IMR-90 (cell line): Measurements from ENCODE around the gene AIRE. TPM values are rescaled to one million over a fixed set of nuclear protein-coding genes. Genes with fewer than 3 reads are reported as not detected.

Experiments
- ATAC-seq: fragments of 200-7000 bp; cut with Tn5 transposase; 2 replicates; pipeline ENCODE4 v1.9.1; 2020; ENCODE audit warnings: low read depth, mild to moderate bottlenecking, moderate library complexity
- BruUV-seq: library from RNA; stranded (reverse); fragments of 400-500 nt; replicated peaks from 2 replicates; lab custom pipeline; 2021; lab: Mats Ljungman, UMichigan
- CTCF ChIA-PET: fragments of 300-600 bp; formaldehyde crosslinking; extraction: SDS; loops from one replicate; lab custom pipeline; 2021; ENCODE audit warnings: antibody characterized with exemption; lab: Yijun Ruan, JAX
- POLR2A ChIA-PET: fragments of 300-600 bp; sonication (Branson Sonifier 250); formaldehyde crosslinking; loops from one replicate; lab custom pipeline; 2022; ENCODE audit warnings: antibody characterized with exemption; ENCODE audit not compliant: unreplicated experiment; lab: Charles Lee
- DNase-seq: peaks from one replicate; pipeline ENCODE4 v3.0.0; 2013
- H2AFZ ChIP-seq: replicated peaks from 2 replicates; pipeline ENCODE3; 2013; ENCODE audit warnings: low read length, mild to moderate bottlenecking; ENCODE audit not compliant: poor library complexity
- H2AK5ac ChIP-seq: 2 replicates; pipeline ENCODE4 v1.6.1; 2013; ENCODE audit warnings: low read depth, low read length, inconsistent platforms
- H2AK9ac ChIP-seq: replicated peaks from 2 replicates; pipeline ENCODE3; 2013; ENCODE audit warnings: mild to moderate bottlenecking, low read depth, low read length, moderate library complexity; ENCODE audit not compliant: poor library complexity
- H2BK120ac ChIP-seq: 2 replicates; pipeline ENCODE4 v1.6.1; 2013; ENCODE audit warnings: low read depth, low read length, inconsistent platforms
- H2BK15ac ChIP-seq: 3 replicates; pipeline ENCODE4 v1.6.1; 2013; ENCODE audit warnings: low read depth, low read length, inconsistent platforms
- H2BK20ac ChIP-seq: 2 replicates; pipeline ENCODE4 v1.6.1; 2013; ENCODE audit warnings: low read depth, mild to moderate bottlenecking, inconsistent platforms, low read length, moderate library complexity
- H2BK5ac ChIP-seq: 2 replicates; pipeline ENCODE4 v1.6.1; 2013; ENCODE audit warnings: mild to moderate bottlenecking, low read depth, low read length, inconsistent platforms; ENCODE audit not compliant: poor library complexity, severe bottlenecking
- H3K14ac ChIP-seq: replicated peaks from 2 replicates; pipeline ENCODE4 v1.6.1; 2013; ENCODE audit warnings: low read depth, low read length, inconsistent platforms
- H3K18ac ChIP-seq: 2 replicates; pipeline ENCODE4 v1.6.1; 2013; ENCODE audit warnings: low read depth, low read length, control low read depth
- H3K23ac ChIP-seq: 2 replicates; pipeline ENCODE4 v1.6.1; 2013; ENCODE audit warnings: low read depth, low read length, inconsistent platforms
- H3K27ac ChIP-seq: 2 replicates; pipeline ENCODE4 v1.5.1; 2013; ENCODE audit warnings: mild to moderate bottlenecking, control low read depth, low read length; ENCODE audit not compliant: insufficient read depth
- H3K27me3 ChIP-seq: 2 replicates; pipeline ENCODE4 v1.6.1; 2013; ENCODE audit warnings: low read length; ENCODE audit not compliant: control insufficient read depth, insufficient read depth
- H3K36me3 ChIP-seq: 2 replicates; pipeline ENCODE4 v1.6.1; 2013; ENCODE audit warnings: low read length, mixed read lengths; ENCODE audit not compliant: control insufficient read depth, insufficient read depth
- H3K4ac ChIP-seq: 2 replicates; pipeline ENCODE4 v1.6.1; 2013; ENCODE audit warnings: low read depth, low read length, inconsistent platforms
- H3K4me1 ChIP-seq: 2 replicates; pipeline ENCODE4 v1.6.1; 2013; ENCODE audit warnings: low read length, mixed read lengths; ENCODE audit not compliant: control insufficient read depth, insufficient read depth
- H3K4me2 ChIP-seq: 2 replicates; pipeline ENCODE4 v1.6.1; 2013; ENCODE audit warnings: low read depth, mild to moderate bottlenecking, control low read depth, low read length, moderate library complexity
- H3K4me3 ChIP-seq: 2 replicates; pipeline ENCODE4 v1.5.1; 2013; ENCODE audit warnings: low read depth, mild to moderate bottlenecking, control low read depth, low read length, moderate library complexity; ENCODE audit not compliant: insufficient read depth
- H3K56ac ChIP-seq: 2 replicates; pipeline ENCODE4 v1.6.1; 2013; ENCODE audit warnings: low read length, inconsistent platforms; ENCODE audit not compliant: insufficient read depth; ENCODE audit errors: extremely low read depth
- H3K79me1 ChIP-seq, 2 experiments: 2 replicates each; pipeline ENCODE4 v1.6.1; 2013; ENCODE audit warnings: low read length in 2 of 2, inconsistent platforms in 1 of 2, low read depth in 1 of 2
- H3K9ac ChIP-seq: 2 replicates; pipeline ENCODE4 v1.6.1; 2013; ENCODE audit warnings: low read depth, low read length, control low read depth
- H3K9me1 ChIP-seq: 2 replicates; pipeline ENCODE4 v1.6.1; 2013; ENCODE audit warnings: low read length, inconsistent platforms; ENCODE audit not compliant: insufficient read depth
- H3K9me3 ChIP-seq: 2 replicates; pipeline ENCODE4 v1.6.1; 2013; ENCODE audit warnings: low read length; ENCODE audit not compliant: control insufficient read depth, insufficient read depth
- H4K20me1 ChIP-seq: 2 replicates; pipeline ENCODE4 v1.6.1; 2013; ENCODE audit warnings: low read length, inconsistent platforms; ENCODE audit not compliant: insufficient read depth
- H4K5ac ChIP-seq: 2 replicates; pipeline ENCODE4 v1.6.1; 2013; ENCODE audit warnings: mild to moderate bottlenecking, low read depth, low read length, control low read depth
- H4K8ac ChIP-seq, 2 experiments: 2 replicates each; pipeline ENCODE4 v1.6.1; 2013; ENCODE audit warnings: low read depth in 2 of 2, low read length in 2 of 2, control low read depth in 1 of 2, inconsistent platforms in 1 of 2
- H4K91ac ChIP-seq: 2 replicates; pipeline ENCODE4 v1.6.1; 2013; ENCODE audit warnings: low read depth, low read length, inconsistent platforms; ENCODE audit not compliant: insufficient read depth
- BHLHE40 ChIP-seq: fragments of 150-350 bp; IDR thresholded peaks from 2 replicates; pipeline ENCODE4 v1.6.1; 2016; ENCODE audit warnings: mild to moderate bottlenecking, low read depth, low read length
- CHD1 ChIP-seq: IDR thresholded peaks from 2 replicates; pipeline ENCODE4 v1.6.1; 2012; ENCODE audit warnings: low read depth, low read length, improper control_type of control experiment
- CTCF ChIP-seq: conservative IDR thresholded peaks from 2 replicates; pipeline ENCODE4 v1.5.1; 2012; ENCODE audit warnings: mild to moderate bottlenecking, low read depth, low read length, improper control_type of control experiment
- ELK1 ChIP-seq: fragments of 150-350 bp; IDR thresholded peaks from 2 replicates; pipeline ENCODE4 v1.6.1; 2016; ENCODE audit warnings: low read depth, mild to moderate bottlenecking, low read length, moderate library complexity, borderline replicate concordance
- FOS ChIP-seq: fragments of 150-350 bp; IDR thresholded peaks from 2 replicates; pipeline ENCODE4 v1.6.1; 2016; ENCODE audit warnings: low read depth, low read length
- MAFK ChIP-seq: IDR thresholded peaks from 2 replicates; pipeline ENCODE4 v1.6.1; 2012; ENCODE audit warnings: low read depth, low read length, improper control_type of control experiment
- MAZ ChIP-seq: IDR thresholded peaks from 2 replicates; pipeline ENCODE4 v1.6.1; 2012; ENCODE audit warnings: low read depth, mild to moderate bottlenecking, low read length, improper control_type of control experiment, moderate library complexity, borderline replicate concordance
- NFE2L2 ChIP-seq: fragments of 150-350 bp; IDR thresholded peaks from 2 replicates; pipeline ENCODE4 v1.6.1; 2016; ENCODE audit warnings: low read depth, mild to moderate bottlenecking, low read length
- POLR2A ChIP-seq: IDR thresholded peaks from 2 replicates; pipeline ENCODE4 v1.6.1; 2012; ENCODE audit warnings: mild to moderate bottlenecking, low read depth, low read length
- RAD21 ChIP-seq: IDR thresholded peaks from 2 replicates; pipeline ENCODE4 v1.6.1; 2012; ENCODE audit warnings: low read length, improper control_type of control experiment
- RCOR1 ChIP-seq: IDR thresholded peaks from 2 replicates; pipeline ENCODE4 v1.6.1; 2012; ENCODE audit warnings: mild to moderate bottlenecking, low read length, improper control_type of control experiment; ENCODE audit not compliant: insufficient replicate concordance
- RFX5 ChIP-seq: IDR thresholded peaks from 2 replicates; pipeline ENCODE4 v1.8.0; 2012; ENCODE audit warnings: low read depth, mild to moderate bottlenecking, low read length, moderate library complexity
- WGBS, 2 experiments: methylation state at CpG; one replicate each; pipeline versions ENCODE4 v1.1.5 to v1.1.7; 2013; ENCODE audit warnings: missing lambda C conversion rate in 2 of 2; ENCODE audit not compliant: insufficient read length in 1 of 2; ENCODE audit errors: extremely low coverage in 2 of 2; 5-methylcytosine and 5-hydroxymethylcytosine counted together
- dilution Hi-C: fragments of 300-500 bp; cut with HindIII; formaldehyde crosslinking; loops from one replicate; pipeline ENCODE4 v1.14.3; 2018; ENCODE audit warnings: low sequenced_read_pairs; ENCODE audit not compliant: unreplicated experiment
- in situ Hi-C: fragments of 300-500 bp; cut with MboI; formaldehyde crosslinking; loops from 3 replicates; pipeline ENCODE4 v1.14.3; 2019; ENCODE audit warnings: low sequenced_read_pairs, inconsistent platforms, mixed read lengths
- intact Hi-C: fragments of 100-400 bp; cut with micrococcal nuclease; formaldehyde crosslinking; loops from 2 replicates; pipeline ENCODE4 v1.10.0; 2022
- polyA plus RNA-seq, 3 experiments: library from polyadenylated mRNA; depleted of rRNA; stranded (reverse); fragments of >200 nt; gene quantifications; 2 replicates each; pipeline ENCODE4 v1.2.3, GENCODE V29; 2012; ENCODE audit warnings: low replicate concordance in 1 of 3
- total RNA-seq: library from RNA; depleted of rRNA; stranded (reverse); fragments of >200 nt; gene quantifications from 2 replicates; pipeline ENCODE4 v1.2.3, GENCODE V29; 2012

Gene AIRE
- total and polyA plus RNA-seq, 2 of the 4 experiments (the other 2 are of a cell fraction), result 0.05 TPM; not detected in 1

- H3K79me1 ChIP-seq, result no peaks in the 10 kb centered on the region
Observed at GRCh38 chr21:44286716-44287632, 1.3 kb downstream of the AIRE start.

More at GRCh38 chr21:44286716-44287632, 1.3 kb downstream of the AIRE start:
- H4K91ac ChIP-seq, result no peak overlapping the region
- ATAC-seq (no peak), DNase-seq (no peak)
- H2AK9ac ChIP-seq, result peak overlapping the region; percentile 81
- CTCF ChIA-PET, result no interaction called here
- peaks cover 4% of the 10 kb centered on the region; the same call in 1 of the 2 replicates for H3K4me1 ChIP-seq
- H3K4me3 ChIP-seq, result no peak overlapping the region
- no peak overlapping the region for H2BK120ac ChIP-seq
- no peak overlapping the region for H4K5ac ChIP-seq
- no peak overlapping the region for H2BK5ac ChIP-seq
- H2BK20ac ChIP-seq, result no peak overlapping the region
- BruUV-seq, result no TSS peak
- intact Hi-C loops, result no loop called here
- POLR2A ChIA-PET, result no interaction called here
- no peak overlapping the region for H2AK5ac ChIP-seq
- H3K9ac ChIP-seq, result no peak overlapping the region
- H3K27me3 ChIP-seq, result peaks cover 32% of the 10 kb centered on the region; the same call in 1 of the 2 replicates
- H3K27ac ChIP-seq, result no peak overlapping the region
- no peaks in the 10 kb centered on the region for H3K9me1 ChIP-seq
- no peaks in the 10 kb centered on the region for H3K36me3 ChIP-seq
- no peak for TF ChIP-seq ELK1
- no peak for TF ChIP-seq NFE2L2
- TF ChIP-seq RFX5, result no peak
- TF ChIP-seq RCOR1, result no peak
- no peak for TF ChIP-seq POLR2A
- no peak for TF ChIP-seq MAZ
- TF ChIP-seq MAFK, result no peak
- TF ChIP-seq CTCF, result no peak
- no peak for TF ChIP-seq RAD21
- TF ChIP-seq FOS, result no peak
- no peak for TF ChIP-seq BHLHE40
- TF ChIP-seq CHD1, result no peak
- no peak overlapping the region for H4K8ac ChIP-seq
- WGBS, 2 experiments, result 85% methylated on average over 4 of the region's 31 CpGs; no CpG with 5 or more reads in 1 of the 2 experiments
- H3K4me2 ChIP-seq, result no peak overlapping the region
- dilution Hi-C loops, result no loop called here
- no peak overlapping the region for H3K23ac ChIP-seq
- H3K9me3 ChIP-seq, result no peaks in the 10 kb centered on the region
- H3K18ac ChIP-seq, result no peak overlapping the region
- H3K4ac ChIP-seq, result no peak overlapping the region
- H4K20me1 ChIP-seq, result no peaks in the 10 kb centered on the region
- H2AFZ ChIP-seq, result no peak overlapping the region
- no peak overlapping the region for H3K56ac ChIP-seq
- no peak overlapping the region for H2BK15ac ChIP-seq
- H3K14ac ChIP-seq, result no peak overlapping the region
- in situ Hi-C loops, result no loop called here
